ENCODE data around the gene ECHDC3.

Gene ECHDC3

DNA sequence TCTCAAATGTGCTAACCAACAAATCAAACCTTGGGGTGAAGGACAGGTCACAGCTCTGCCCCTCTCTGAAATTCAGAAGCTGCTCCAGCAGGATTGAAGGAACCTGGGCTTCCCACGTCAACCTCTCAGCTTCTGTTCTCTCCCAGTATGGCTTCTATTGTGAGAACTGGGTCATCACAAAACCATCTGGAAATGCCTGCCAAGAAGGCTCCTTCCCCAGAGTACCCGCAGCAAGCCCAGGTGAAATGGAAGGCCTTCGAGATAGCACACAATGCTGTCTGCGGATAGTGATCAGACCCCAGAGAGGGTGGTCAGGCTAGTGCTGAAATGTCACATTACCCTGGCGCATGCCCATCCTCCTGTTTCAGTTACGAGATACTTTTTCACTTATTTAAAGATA is 64.5 kb downstream of the ECHDC3 start:
- H3K4me3 ChIP-seq (ENCODE audit: low read depth, low read length, poor library complexity, severe bottlenecking), result no peak overlapping the region
- TF ChIP-seq, protein P1, sequence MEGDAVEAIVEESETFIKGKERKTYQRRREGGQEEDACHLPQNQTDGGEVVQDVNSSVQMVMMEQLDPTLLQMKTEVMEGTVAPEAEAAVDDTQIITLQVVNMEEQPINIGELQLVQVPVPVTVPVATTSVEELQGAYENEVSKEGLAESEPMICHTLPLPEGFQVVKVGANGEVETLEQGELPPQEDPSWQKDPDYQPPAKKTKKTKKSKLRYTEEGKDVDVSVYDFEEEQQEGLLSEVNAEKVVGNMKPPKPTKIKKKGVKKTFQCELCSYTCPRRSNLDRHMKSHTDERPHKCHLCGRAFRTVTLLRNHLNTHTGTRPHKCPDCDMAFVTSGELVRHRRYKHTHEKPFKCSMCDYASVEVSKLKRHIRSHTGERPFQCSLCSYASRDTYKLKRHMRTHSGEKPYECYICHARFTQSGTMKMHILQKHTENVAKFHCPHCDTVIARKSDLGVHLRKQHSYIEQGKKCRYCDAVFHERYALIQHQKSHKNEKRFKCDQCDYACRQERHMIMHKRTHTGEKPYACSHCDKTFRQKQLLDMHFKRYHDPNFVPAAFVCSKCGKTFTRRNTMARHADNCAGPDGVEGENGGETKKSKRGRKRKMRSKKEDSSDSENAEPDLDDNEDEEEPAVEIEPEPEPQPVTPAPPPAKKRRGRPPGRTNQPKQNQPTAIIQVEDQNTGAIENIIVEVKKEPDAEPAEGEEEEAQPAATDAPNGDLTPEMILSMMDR (IDR thresholded peaks at IDR 0.05; ENCODE audit: low read length), result no peak
- no peak overlapping the region for H3K9ac ChIP-seq (ENCODE audit: low read length)
- H3K9me2 ChIP-seq (ENCODE audit: low read depth, low read length), result no peaks in the 10 kb centered on the region
- no peak overlapping the region for H3K4me2 ChIP-seq (ENCODE audit: low read length)
- no peaks in the 10 kb centered on the region for H3K27me3 ChIP-seq (ENCODE audit: insufficient read depth, low read length)
- H3K79me2 ChIP-seq (ENCODE audit: insufficient read depth, low read length), result no peaks in the 10 kb centered on the region
- no peaks in the 10 kb centered on the region for H3K36me3 ChIP-seq (ENCODE audit: insufficient read depth, low read length)
- no peak overlapping the region for H2AFZ ChIP-seq (ENCODE audit: low read length)
- no peaks in the 10 kb centered on the region for H4K20me1 ChIP-seq (ENCODE audit: insufficient read depth, low read length)
- no peaks in the 10 kb centered on the region for H3F3A ChIP-seq (ENCODE audit: insufficient read depth, low read length)
- H3K4me1 ChIP-seq (ENCODE audit: insufficient read depth, low read length, severe bottlenecking), result no peaks in the 10 kb centered on the region
- no peaks in the 10 kb centered on the region for H3K9me3 ChIP-seq (ENCODE audit: low read length)
- H3K27ac ChIP-seq (ENCODE audit: low read depth, low read length, poor library complexity, severe bottlenecking), result no peak overlapping the region

DNA sequence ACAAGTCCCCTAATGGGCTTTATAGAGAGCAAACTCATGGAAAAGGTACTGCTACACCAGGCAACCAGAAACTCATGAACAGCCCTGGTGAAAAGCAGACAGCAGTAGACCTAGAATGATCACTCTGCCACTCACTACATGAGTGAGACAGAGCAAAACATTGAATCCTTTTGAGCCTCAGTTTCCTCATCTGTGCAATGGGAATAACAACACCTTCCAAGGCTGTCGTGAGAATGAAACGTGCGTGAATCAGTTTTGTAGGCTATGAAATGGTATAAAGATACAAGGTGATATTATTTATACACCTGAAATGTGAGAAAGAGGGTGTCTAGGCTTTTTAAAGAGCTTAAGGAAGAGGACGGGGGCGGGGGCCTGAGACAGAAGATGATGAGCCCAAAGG is 66.6 kb downstream of the ECHDC3 start:
- TF ChIP-seq, protein P1 (IDR thresholded peaks at IDR 0.05; ENCODE audit: low read length), result no peak
- Histone ChIP-seq H3K27me3 (ENCODE audit: insufficient read depth, low read length) (no peaks in the 10 kb centered on the region), H3K4me2 (ENCODE audit: low read length) (no peak overlapping the region), H3K27ac (ENCODE audit: low read depth, low read length, poor library complexity, severe bottlenecking) (no peak overlapping the region), H2AFZ (ENCODE audit: low read length) (no peak overlapping the region), H3K9me2 (ENCODE audit: low read depth, low read length) (no peaks in the 10 kb centered on the region), H3K4me1 (ENCODE audit: insufficient read depth, low read length, severe bottlenecking) (no peaks in the 10 kb centered on the region), H3K36me3 (ENCODE audit: insufficient read depth, low read length) (no peaks in the 10 kb centered on the region), H3K79me2 (ENCODE audit: insufficient read depth, low read length) (no peaks in the 10 kb centered on the region), H3F3A (ENCODE audit: insufficient read depth, low read length) (no peaks in the 10 kb centered on the region), H3K4me3 (ENCODE audit: low read depth, low read length, poor library complexity, severe bottlenecking) (no peak overlapping the region), H3K9me3 (ENCODE audit: low read length) (no peaks in the 10 kb centered on the region), H3K9ac (ENCODE audit: low read length) (no peak overlapping the region), H4K20me1 (ENCODE audit: insufficient read depth, low read length) (no peaks in the 10 kb centered on the region)

DNA sequence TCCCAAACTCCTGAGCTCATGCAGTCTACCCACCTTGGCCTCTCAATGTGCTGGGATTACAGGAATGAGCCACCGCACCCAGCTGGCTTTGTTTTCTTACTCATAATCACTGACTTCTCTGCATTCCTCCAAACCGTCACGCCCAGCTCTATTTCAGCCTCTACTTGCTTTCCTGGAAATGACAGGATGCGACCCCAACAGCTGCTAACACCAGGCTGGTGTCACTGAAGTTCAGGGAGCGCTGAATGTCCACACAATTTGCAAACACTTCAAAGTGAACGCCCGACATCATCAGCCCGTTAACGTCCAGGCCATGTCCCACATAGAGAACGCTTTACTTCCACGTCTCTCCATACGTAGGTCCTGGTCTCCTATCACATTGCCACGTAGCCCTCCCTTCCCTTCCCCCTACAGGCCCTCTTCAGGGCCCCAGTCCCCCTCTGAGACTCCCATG is 68.2 kb downstream of the ECHDC3 start:
- H2AFZ ChIP-seq (ENCODE audit: low read length), result no peak overlapping the region
- H3F3A ChIP-seq (ENCODE audit: insufficient read depth, low read length), result no peaks in the 10 kb centered on the region
- no peak overlapping the region for H3K27ac ChIP-seq (ENCODE audit: low read depth, low read length, poor library complexity, severe bottlenecking)
- no peak for TF ChIP-seq EZH2 (IDR thresholded peaks at IDR 0.05; ENCODE audit: borderline replicate concordance, low read length)
- TF ChIP-seq, protein P1 (IDR thresholded peaks at IDR 0.05; ENCODE audit: low read length), result no peak
- H3K4me3 ChIP-seq (ENCODE audit: low read depth, low read length, poor library complexity, severe bottlenecking), result no peak overlapping the region
- H3K9me2 ChIP-seq (ENCODE audit: low read depth, low read length), result no peaks in the 10 kb centered on the region
- no peaks in the 10 kb centered on the region for H4K20me1 ChIP-seq (ENCODE audit: insufficient read depth, low read length)
- H3K4me2 ChIP-seq (ENCODE audit: low read length), result no peak overlapping the region
- H3K4me1 ChIP-seq (ENCODE audit: insufficient read depth, low read length, severe bottlenecking), result no peaks in the 10 kb centered on the region
- no peak overlapping the region for H3K9ac ChIP-seq (ENCODE audit: low read length)
- H3K27me3 ChIP-seq (ENCODE audit: insufficient read depth, low read length), result no peaks in the 10 kb centered on the region; the same call in 1 of the 2 replicates
- H3K79me2 ChIP-seq (ENCODE audit: insufficient read depth, low read length), result no peaks in the 10 kb centered on the region
- no peaks in the 10 kb centered on the region for H3K9me3 ChIP-seq (ENCODE audit: low read length)
- no peaks in the 10 kb centered on the region for H3K36me3 ChIP-seq (ENCODE audit: insufficient read depth, low read length)

Measured in OCI-LY1 (cell line).